GM21717 (cell line): Measurements from ENCODE around the gene PKD1L1.
"Not testable (repeated sequence)": the region's sequence is repeated elsewhere in the genome, so short reads cannot be mapped to it uniquely, and the experiment has no call there.

Source experiments
- ATAC-seq: cut with Tn5 transposase; IDR thresholded peaks from one replicate; pipeline ENCODE4 v1.9.1; 2021; ENCODE audit warnings: mild to moderate bottlenecking, moderate library complexity; ENCODE audit not compliant: unreplicated experiment

The PKD1L1 gene

GRCh38 chr7:47938574-47939165 is 9.6 kb downstream of the PKD1L1 start:
- no peak for ATAC-seq

GRCh38 chr7:47937711-47938573 is 10.3 kb downstream of the PKD1L1 start:
- ATAC-seq, result peak; percentile 67

GRCh38 chr7:47937065-47937687 is 11.1 kb downstream of the PKD1L1 start:
- peak; percentile 95 for ATAC-seq

GRCh38 chr7:47936323-47936722 is 11.9 kb downstream of the PKD1L1 start:
- ATAC-seq, result no peak

GRCh38 chr7:47935336-47935735 is 12.9 kb downstream of the PKD1L1 start:
- ATAC-seq, result no peak

- no peak for ATAC-seq
Observed at GRCh38 chr7:47934831-47935230, 13.4 kb downstream of the PKD1L1 start.

- ATAC-seq, result no peak
Observed at GRCh38 chr7:47933215-47933614, 15.1 kb downstream of the PKD1L1 start.

GRCh38 chr7:47932466-47933037 is 15.7 kb downstream of the PKD1L1 start:
- ATAC-seq, result no peak

GRCh38 chr7:47932016-47932415 is 16.2 kb downstream of the PKD1L1 start:
- no peak for ATAC-seq

- no peak for ATAC-seq
Observed at GRCh38 chr7:47931005-47932004, 17.0 kb downstream of the PKD1L1 start.

GRCh38 chr7:47924266-47924665 is 24.0 kb downstream of the PKD1L1 start:
- ATAC-seq, result no peak

GRCh38 chr7:47923081-47923875 is 25.0 kb downstream of the PKD1L1 start:
- not testable (repeated sequence) for ATAC-seq

- ATAC-seq, result not testable (repeated sequence)
Observed at GRCh38 chr7:47916514-47916913, 31.8 kb downstream of the PKD1L1 start.

- ATAC-seq, result no peak
Observed at GRCh38 chr7:47915616-47915976, 32.7 kb downstream of the PKD1L1 start.

GRCh38 chr7:47914717-47915615 is 33.3 kb downstream of the PKD1L1 start:
- ATAC-seq, result no peak

- ATAC-seq, result no peak
Observed at GRCh38 chr7:47912332-47912731, 35.9 kb downstream of the PKD1L1 start.

- ATAC-seq, result no peak
Observed at GRCh38 chr7:47908720-47909119, 39.5 kb downstream of the PKD1L1 start.

GRCh38 chr7:47907981-47908616 is 40.2 kb downstream of the PKD1L1 start:
- ATAC-seq, result no peak
